Esophagus squamous epithelium (tissue), 4 donors: ENCODE measurements around the gene HMGB1.

Experiments used
- CTCF ChIP-seq, 6 experiments: fragments of 450-650 bp in 4 of 6; fragments of 200-600 bp in 2 of 6; sonication (generic) in 2 of 6; IDR thresholded peaks; one replicate each; pipeline ENCODE4 v1.5.1; 2016 to 2019; ENCODE audit warnings: antibody characterized with exemption in 6 of 6, mild to moderate bottlenecking in 4 of 6, moderate library complexity in 4 of 6
- POLR2A ChIP-seq, 4 donors: fragments of 450-650 bp; IDR thresholded peaks; one replicate each; pipeline ENCODE4 v1.6.1; 2017; ENCODE audit warnings: antibody characterized with exemption in 4 of 4, mild to moderate bottlenecking in 4 of 4, moderate library complexity in 3 of 4

- no peak for TF ChIP-seq CTCF (IDR thresholded peaks at IDR 0.05)
- no peak for TF ChIP-seq POLR2A (IDR thresholded peaks at IDR 0.05)
These were observed 53.4 kb downstream of the HMGB1 start for GRCh38 chr13:30412346-30412745.
